DND-41 (cell line): ENCODE results near the gene DAGLA.
"Not testable (repeated sequence)": the region's sequence is repeated elsewhere in the genome, so short reads cannot be mapped to it uniquely, and the experiment has no call there.

Source experiments
- ATAC-seq: fragments of 200-7000 bp; cut with Tn5 transposase; 3 replicates; pipeline ENCODE4 v1.9.1; 2021; ENCODE audit warnings: low read depth; ENCODE audit not compliant: insufficient read depth
- DNase-seq: peaks from one replicate; pipeline ENCODE4 v3.0.0-alpha.2; 2020
- H2AFZ ChIP-seq: 2 replicates; pipeline ENCODE4 v1.6.0; 2012; ENCODE audit warnings: low read depth, low read length
- H3K27ac ChIP-seq: 2 replicates; pipeline ENCODE4 v1.5.1; 2012; ENCODE audit warnings: low read length, inconsistent platforms
- H3K27me3 ChIP-seq: fragments of 200-600 bp; sonication (generic); 2 replicates; pipeline ENCODE4 v1.6.0; 2012; ENCODE audit warnings: low read length, mild to moderate bottlenecking, inconsistent platforms; ENCODE audit not compliant: insufficient read depth, poor library complexity
- H3K36me3 ChIP-seq: 2 replicates; pipeline ENCODE4 v1.5.1; 2012; ENCODE audit warnings: low read length, inconsistent platforms; ENCODE audit not compliant: insufficient read depth
- H3K4me1 ChIP-seq: 2 replicates; pipeline ENCODE4 v1.5.1; 2012; ENCODE audit warnings: mild to moderate bottlenecking, low read length; ENCODE audit not compliant: insufficient read depth
- H3K4me2 ChIP-seq: 2 replicates; pipeline ENCODE4 v1.6.0; 2012; ENCODE audit warnings: mild to moderate bottlenecking, moderate library complexity, low read length, inconsistent platforms; ENCODE audit not compliant: insufficient read depth
- H3K4me3 ChIP-seq, 2 experiments: fragments of 200-600 bp in 1 of 2; shearing (Covaris generic) in 1 of 2; 2 replicates each; pipeline ENCODE4 v1.5.1; 2012 to 2016; ENCODE audit warnings: inconsistent platforms in 2 of 2, low read length in 2 of 2, mild to moderate bottlenecking in 2 of 2, low read depth in 1 of 2, moderate library complexity in 1 of 2
- H3K79me2 ChIP-seq: 2 replicates; pipeline ENCODE4 v1.6.0; 2012; ENCODE audit warnings: low read length, inconsistent platforms; ENCODE audit not compliant: insufficient read depth
- H3K9ac ChIP-seq: 2 replicates; pipeline ENCODE4 v1.6.0; 2012; ENCODE audit warnings: low read depth, mild to moderate bottlenecking, inconsistent platforms, low read length, moderate library complexity
- H3K9me3 ChIP-seq: 2 replicates; pipeline ENCODE4 v1.5.1; 2012; ENCODE audit warnings: low read length, moderate library complexity, mild to moderate bottlenecking, inconsistent platforms; ENCODE audit not compliant: insufficient read depth, severe bottlenecking
- H4K20me1 ChIP-seq: 2 replicates; pipeline ENCODE4 v1.6.0; 2012; ENCODE audit warnings: low read length; ENCODE audit not compliant: insufficient read depth
- CTCF ChIP-seq: IDR thresholded peaks from 2 replicates; pipeline ENCODE4 v1.5.1; 2012; ENCODE audit warnings: borderline replicate concordance, low read length, moderate library complexity, mild to moderate bottlenecking; ENCODE audit not compliant: poor library complexity, severe bottlenecking; ENCODE audit errors: extremely low read depth
- EZH2 ChIP-seq: IDR thresholded peaks from 3 replicates; pipeline ENCODE4 v1.6.1; 2012; ENCODE audit warnings: borderline replicate concordance, low read depth, mild to moderate bottlenecking, moderate library complexity, low read length, inconsistent platforms; ENCODE audit not compliant: severe bottlenecking

DAGLA gene

GRCh38 chr11:61650781-61651571, 29.2 kb upstream of the DAGLA start:
- no peaks in the 10 kb centered on the region for H4K20me1 ChIP-seq
- no peaks in the 10 kb centered on the region for H3K27me3 ChIP-seq
- no peak overlapping the region for H3K4me2 ChIP-seq
- no peaks in the 10 kb centered on the region for H3K36me3 ChIP-seq
- ATAC-seq (no peak), DNase-seq (no peak)
- H3K27ac ChIP-seq = no peak overlapping the region
- TF ChIP-seq EZH2 (no peak), CTCF (no peak)
- no peaks in the 10 kb centered on the region for H3K4me1 ChIP-seq
- no peaks in the 10 kb centered on the region for H3K9me3 ChIP-seq
- H3K9ac ChIP-seq = no peak overlapping the region
- no peaks in the 10 kb centered on the region for H3K79me2 ChIP-seq
- no peak overlapping the region for H3K4me3 ChIP-seq
- no peak overlapping the region for H2AFZ ChIP-seq

- no peaks in the 10 kb centered on the region for H4K20me1 ChIP-seq
- TF ChIP-seq EZH2 (no peak), CTCF (no peak)
- H2AFZ ChIP-seq = no peak overlapping the region
- H3K9ac ChIP-seq = no peak overlapping the region
- no peaks in the 10 kb centered on the region for H3K79me2 ChIP-seq
- H3K36me3 ChIP-seq = no peaks in the 10 kb centered on the region
- no peak for ATAC-seq
- H3K4me3 ChIP-seq = no peak overlapping the region
- no peaks in the 10 kb centered on the region for H3K4me1 ChIP-seq
- no peak for DNase-seq
- H3K27ac ChIP-seq = no peak overlapping the region
- no peak overlapping the region for H3K4me2 ChIP-seq
- no peaks in the 10 kb centered on the region for H3K27me3 ChIP-seq
- no peaks in the 10 kb centered on the region for H3K9me3 ChIP-seq
Observed at GRCh38 chr11:61652135-61652534, 28.1 kb upstream of the DAGLA start.

GRCh38 chr11:61654397-61654829, 25.8 kb upstream of the DAGLA start:
- DNase-seq (no peak), ATAC-seq (no peak)
- no peaks in the 10 kb centered on the region for H3K79me2 ChIP-seq
- H2AFZ ChIP-seq = no peak overlapping the region
- no peak overlapping the region for H3K27ac ChIP-seq
- H3K4me2 ChIP-seq = no peak overlapping the region
- H4K20me1 ChIP-seq = no peaks in the 10 kb centered on the region
- no peaks in the 10 kb centered on the region for H3K4me1 ChIP-seq
- no peaks in the 10 kb centered on the region for H3K9me3 ChIP-seq
- H3K27me3 ChIP-seq = no peaks in the 10 kb centered on the region
- no peak overlapping the region for H3K9ac ChIP-seq
- no peak overlapping the region for H3K4me3 ChIP-seq
- H3K36me3 ChIP-seq = no peaks in the 10 kb centered on the region
- no peak for TF ChIP-seq CTCF
- no peak for TF ChIP-seq EZH2

DNA sequence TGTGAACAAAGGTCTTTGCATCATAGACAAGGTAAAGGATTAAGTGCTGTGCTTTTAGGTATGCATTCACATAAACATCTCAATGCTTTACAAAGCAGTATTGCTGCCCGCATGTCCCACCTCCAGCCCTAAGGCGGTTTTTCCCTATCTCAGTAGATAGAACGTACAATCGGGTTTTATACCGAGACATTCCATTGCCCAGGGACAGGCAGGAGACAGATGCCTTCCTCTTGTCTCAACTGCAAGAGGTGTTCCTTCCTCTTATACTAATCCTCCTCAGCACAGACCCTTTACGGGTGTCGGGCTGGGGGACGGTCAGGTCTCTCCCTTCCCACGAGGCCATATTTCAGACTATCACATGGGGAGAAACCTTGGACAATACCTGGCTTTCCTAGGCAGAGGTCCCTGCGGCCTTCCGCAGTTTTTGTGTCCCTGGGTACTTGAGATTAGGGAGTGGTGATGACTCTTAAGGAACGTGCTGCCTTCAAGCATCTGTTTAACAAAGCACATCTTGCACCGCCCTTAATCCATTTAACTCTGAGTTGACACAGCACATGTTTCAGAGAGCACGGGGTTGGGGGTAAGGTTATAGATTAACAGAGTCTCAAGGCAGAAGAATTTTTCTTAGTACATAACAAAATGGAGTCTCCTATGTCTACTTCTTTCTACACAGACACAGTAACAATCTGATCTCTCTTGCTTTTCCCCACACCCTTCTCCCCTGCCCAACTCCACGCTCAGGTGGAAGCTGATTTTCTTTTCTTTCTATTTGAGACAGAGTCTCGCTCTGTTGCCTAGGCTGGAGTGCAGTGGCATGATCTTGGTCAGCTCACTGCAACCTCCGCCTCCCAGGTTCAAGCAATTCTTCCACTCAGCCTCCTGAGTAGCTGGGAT, 24.7 kb upstream of the DAGLA start:
- ATAC-seq, H3K4me2 ChIP-seq, H3K4me3 ChIP-seq, H2AFZ ChIP-seq, DNase-seq, H3K79me2 ChIP-seq, H3K27me3 ChIP-seq, H3K9me3 ChIP-seq, H3K36me3 ChIP-seq, H3K9ac ChIP-seq, H3K4me1 ChIP-seq, H4K20me1 ChIP-seq, H3K27ac ChIP-seq: not testable (repeated sequence)
